GM18511 (cell line): ENCODE data around the gene RASGEF1B.

ENCODE experiments used
- ATAC-seq: cut with Tn5 transposase; IDR thresholded peaks from one replicate; pipeline ENCODE4 v1.9.1; 2021; ENCODE audit warnings: mild to moderate bottlenecking, moderate library complexity; ENCODE audit not compliant: unreplicated experiment

Gene RASGEF1B

DNA sequence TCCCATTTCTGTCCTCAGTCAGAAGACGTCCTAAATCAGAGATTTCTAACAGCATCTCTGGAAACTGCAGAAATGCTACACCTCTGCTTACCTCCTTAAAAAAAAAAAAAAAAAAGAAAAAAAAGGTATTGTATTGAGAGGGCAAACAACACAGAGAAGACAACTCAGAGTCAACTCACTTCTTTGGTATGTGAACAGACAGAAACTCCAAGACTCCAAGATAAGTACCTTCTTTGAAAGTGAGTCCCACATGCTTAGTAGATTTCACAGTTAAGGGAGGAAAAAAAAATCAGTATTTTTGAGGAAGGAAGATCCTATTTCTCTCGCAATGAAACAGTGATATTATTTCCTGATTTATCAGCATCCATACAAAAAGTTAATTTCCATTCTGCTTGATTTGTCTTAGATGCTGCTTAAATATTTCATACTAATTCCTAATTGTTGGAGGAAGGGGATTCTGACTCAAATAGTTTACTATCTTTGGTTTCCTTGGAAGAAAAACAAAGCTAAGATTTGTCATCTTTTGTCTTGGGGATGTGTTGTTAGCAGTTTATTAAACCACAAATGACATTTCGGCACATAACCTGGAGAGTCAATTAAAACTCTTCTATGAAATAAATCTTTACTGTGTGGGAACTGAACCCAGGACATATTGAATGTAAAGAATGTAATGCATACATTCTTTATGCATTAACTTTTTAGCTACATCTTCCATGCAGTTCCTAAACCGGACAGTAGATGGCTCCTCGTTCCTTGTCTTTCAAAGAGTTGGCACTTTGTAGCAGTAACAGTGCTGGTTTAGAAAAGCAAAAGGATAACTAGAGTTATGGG lies 4.7 kb downstream of the RASGEF1B start:
- ATAC-seq: no peak

DNA sequence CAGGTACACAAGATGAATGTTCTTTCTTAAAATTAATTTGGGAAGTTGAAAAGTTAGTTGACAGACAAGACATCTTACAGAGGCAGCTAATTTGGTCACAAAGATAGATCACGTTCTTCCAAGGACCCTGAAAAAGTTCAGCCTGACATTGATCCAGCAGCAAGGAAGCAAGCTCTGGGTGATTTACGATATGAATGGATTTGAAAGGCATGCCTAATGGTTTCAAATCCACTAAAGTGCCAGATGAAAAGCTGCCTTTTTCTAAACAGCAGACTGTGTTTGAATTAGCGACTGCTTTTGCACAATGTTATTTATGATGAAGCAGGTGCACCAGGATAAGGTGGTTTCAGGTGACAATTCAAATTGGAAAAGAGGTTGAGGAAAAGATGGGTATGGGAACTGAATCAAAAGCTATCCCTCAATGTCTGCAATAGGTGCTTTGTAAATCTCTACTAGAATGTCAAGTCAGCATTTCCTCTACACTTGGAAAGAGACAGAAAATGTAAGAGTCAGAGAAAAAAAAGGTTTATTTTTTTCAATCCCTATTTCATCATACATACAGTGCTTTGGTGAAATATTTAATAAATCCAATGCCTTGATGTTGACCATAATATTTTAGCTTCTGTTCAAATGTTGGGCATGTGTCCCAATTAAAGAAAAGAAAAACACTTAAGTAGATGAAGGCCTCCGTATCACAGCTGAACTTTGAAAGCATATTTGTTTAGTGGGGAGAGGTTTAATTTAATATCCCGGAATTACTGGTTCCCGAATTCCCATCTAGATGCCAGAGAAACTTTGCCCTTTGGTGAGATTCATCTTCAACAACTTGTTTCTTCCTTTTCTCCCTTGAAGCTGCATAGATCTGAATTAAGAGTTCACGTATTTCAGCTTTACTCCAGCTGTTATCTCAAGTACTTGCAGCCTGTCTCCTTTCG lies 6.0 kb downstream of the RASGEF1B start:
- no peak for ATAC-seq

DNA sequence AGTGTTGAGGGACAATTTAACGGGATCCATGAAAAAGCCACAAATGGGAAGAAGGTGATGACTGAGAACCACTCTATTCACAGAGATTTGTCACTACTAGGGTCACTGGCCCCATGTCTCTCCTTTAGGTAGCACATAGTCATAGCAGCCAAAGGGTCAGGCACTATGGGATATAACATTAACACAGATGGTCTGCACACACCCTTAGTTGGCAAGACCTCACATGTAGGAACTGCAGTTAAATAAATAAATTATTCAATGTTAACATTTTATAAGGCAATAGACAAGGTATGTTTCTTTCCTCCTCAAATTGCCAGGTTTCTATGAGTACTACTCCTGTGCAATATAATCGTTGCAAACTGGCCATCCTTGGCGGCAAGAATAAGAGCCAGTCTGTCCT lies 10.9 kb downstream of the RASGEF1B start:
- ATAC-seq: no peak

DNA sequence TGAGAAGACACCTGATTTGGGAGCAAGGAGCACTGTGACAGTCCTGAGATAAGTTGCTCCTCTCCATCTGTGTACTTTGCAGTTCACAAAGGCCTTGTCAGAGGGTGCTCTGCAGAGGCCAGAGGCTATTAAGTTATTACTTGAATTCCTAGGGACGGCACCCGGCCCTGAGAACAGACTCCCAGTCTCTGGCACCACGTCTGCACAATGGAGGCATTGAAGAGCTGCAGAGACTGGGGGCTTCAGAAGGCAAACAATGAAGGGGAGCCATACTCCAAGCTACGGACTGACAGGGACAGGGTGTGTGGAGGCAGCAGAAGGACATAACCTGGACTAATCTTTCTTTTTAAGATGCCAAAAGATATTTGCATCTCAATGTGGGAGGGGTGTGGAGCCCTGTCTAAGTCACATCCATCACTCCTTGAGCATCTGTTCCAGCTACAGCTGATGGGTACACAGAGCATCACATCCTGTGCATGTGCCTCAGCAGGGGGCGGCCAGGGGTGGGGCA lies 11.5 kb downstream of the RASGEF1B start:
- ATAC-seq: no peak

DNA sequence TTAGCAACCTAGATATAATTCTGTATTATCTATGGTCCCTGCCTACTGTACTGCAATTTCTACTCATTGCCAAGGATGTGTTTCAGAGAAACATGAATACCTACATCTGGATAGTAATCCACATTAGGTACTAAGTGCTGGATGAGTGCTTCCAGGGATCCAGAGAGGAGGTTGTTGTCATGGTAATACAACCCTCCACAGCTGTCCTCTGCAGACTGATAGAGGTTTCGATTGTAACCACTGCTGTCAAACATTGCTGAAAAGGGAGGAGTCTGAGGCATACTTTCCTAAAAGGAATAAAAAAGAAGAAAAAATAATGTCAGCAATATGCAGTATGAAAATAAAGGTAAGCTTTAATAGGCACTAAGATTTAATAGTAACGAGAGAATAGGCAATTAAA lies 12.5 kb downstream of the RASGEF1B start:
- ATAC-seq: peak; percentile 54

DNA sequence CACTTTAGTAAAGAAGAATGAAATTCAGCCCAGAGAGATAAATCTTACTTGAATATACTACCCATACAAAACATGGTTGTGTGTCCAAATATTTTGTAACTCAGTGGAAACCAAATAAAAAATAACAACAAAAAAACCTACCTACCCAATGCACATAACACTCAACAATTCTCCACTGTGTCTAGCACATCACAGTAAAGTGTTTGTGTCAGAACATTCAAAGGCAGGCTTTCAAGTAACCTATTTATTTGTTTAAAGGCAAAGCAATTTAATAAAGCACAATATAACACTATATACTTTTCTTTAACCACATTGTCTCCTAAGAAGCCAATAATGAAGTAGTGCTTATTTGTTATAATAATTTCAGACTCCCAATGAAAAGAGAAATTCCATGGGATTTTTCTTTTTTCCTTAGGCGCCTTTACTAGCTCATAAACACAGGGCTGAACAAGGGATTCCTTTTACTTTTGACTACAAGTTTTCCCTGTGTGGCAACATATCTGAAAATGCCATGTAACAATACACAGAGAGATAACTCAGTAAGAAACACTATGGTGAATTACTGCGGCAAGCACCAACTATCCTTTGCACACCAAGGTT lies 13.7 kb downstream of the RASGEF1B start:
- ATAC-seq: no peak

DNA sequence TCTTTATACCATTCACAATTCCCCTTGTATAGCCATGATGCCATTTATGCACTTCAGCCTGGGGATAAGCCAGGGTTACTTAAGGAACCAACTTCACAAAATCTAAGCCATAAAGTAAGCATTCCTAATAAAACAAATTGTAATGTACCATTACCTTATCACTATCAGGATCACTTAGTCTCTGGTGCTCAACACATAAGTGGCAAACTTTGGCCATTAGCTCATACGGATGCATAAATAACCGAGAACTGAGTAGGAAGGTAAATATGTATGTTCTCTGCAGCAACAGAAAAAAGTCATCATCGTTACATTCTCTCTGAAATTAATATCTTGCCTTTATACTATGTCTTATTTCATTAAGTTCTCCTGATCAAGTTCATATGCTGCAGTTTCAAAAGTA lies 14.4 kb downstream of the RASGEF1B start:
- ATAC-seq: no peak

DNA sequence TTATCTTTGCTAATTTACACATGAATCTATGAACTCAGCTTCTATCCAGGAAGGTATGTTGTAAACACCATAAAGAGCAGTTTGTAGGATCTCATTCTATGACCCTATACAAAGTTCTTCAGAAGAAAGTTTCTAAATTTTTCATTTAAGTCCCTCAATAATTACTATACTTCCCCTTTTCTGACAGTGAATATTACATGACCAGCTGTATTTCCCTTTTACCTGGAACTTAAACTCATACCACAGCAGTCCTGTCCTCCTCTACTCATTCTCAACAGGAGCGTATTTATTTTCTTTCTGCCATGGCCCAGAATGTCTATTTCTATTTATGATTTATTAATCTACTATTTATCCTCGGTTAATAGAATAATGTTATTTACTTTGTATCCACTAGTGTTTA lies 15.8 kb downstream of the RASGEF1B start:
- no peak for ATAC-seq

DNA sequence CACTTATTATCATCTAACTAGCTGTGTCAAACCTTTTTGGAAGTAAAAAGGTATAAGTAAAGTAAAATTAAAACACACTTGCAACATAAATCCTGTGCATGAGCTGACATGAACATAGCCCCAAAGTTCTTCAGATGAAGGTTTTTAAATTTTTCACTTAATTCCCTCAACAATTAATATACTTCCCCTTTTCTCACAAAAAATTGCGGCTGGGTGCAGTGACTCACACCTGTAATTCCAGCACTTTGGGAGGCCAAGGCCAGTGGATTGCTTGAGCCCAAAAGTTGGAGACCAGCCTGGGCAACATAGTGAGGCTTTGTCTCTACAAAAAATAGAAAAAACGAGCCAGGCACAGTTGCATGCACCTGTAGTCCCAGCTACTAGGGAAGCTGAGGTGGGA lies 16.8 kb downstream of the RASGEF1B start:
- ATAC-seq: no peak

DNA sequence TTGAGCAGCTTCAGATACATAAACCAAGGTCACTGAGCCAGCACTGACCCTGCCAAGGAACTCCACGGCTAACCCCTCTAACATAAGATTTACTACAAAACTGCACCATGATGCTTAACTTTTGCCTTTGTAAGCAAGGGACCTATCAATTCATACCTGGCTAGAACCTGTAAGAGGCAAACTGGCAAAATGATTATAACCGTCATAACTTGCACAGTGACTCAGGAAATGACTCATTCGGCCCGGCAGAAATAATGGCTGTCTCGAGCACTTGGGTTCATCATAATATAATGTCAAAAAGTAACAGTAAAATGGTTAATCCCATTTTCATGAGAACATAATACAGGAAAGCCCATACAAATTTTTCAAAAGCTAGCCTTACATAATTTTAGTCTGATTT lies 17.2 kb downstream of the RASGEF1B start:
- no peak for ATAC-seq

DNA sequence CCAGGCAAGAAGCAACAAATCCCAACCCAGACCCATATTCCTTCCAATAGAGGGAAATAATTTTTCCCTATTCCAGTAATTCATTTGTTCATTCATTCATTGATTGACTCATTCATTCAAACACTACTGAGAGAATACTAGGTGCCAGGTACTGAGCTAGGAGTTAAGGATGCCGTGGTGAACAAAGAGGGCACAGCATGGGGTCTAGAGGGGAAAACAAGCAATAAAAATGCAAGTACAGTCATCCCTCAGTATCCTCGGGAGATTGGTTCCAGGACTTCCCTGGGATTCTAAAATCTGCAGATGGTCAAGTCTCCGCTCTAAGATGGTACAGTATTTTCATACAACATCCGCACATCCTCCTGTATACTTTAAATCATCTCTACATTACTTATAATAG lies 18.7 kb downstream of the RASGEF1B start:
- ATAC-seq: no peak

DNA sequence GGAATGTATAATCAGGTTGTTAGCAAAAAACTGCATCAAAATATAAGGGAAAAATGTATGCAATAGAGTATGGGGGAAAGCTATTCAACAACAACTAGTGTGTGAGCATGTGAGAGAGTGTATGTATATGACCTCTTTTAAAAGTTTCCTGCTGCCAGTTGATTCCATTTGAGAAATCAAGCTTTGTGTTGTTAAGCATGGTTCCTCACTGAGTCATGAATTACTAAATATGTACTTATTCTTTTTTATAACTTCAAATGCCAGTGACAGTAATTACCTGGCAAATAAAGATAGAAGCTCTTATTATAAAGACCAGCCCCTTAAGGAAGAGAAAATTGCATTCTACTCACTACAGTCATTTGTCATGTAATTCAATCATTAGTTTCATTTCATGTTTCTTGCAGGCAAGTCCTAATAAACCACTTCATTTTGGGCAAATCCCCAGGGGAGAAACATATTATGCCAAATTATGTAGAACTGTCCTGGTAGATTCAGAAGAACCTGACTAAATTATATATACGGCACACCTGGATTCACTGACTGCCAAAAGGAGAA lies 19.2 kb downstream of the RASGEF1B start:
- no peak for ATAC-seq

DNA sequence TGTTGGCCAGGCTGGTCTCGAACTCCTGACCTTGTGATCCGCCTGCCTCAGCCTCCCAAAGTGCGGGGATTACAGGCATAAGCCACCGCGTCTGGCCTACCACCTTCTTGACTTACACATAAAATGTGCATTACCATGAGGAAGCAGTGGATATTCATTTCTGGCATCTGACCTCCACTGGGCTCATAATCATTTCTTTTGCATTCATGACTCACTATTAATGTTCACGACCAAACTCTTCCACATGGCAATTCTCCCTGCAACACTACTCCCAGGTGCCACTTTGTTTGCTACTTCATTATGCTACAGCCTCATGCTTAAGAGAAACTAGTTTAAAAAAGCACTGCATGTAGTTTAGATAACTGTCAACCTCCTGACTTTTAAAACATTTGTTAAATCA lies 22.7 kb downstream of the RASGEF1B start:
- ATAC-seq: no peak

DNA sequence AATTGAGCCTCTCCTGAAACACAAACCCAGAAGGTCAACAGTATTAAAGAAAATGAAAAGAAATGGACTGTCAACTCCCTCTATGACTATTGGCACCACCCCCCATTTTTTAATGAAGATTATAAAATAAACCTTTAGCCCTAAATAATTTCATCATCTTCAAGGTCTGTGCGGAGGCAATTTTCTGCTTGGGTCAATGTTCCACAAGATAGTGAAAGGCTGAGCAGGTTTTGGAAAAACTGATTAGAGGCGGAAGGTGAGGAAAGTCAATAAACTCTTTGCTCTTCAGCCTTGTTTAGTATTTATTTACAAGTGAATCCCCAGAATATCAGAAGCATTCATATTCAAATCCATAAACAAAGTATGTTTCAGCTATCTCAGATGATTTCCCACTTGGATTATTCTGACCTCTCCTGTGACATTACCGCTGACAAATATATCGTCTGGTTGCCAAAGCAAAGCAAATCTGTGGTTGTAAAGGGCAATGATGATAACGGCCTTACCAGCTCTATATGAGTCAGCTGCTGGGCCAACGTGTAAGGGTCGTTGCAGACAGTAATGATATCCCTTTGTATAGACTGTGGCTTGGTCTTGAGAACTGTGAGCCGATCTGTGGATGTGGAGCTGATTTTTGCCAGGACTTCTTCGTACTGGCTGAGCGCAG lies 24.0 kb downstream of the RASGEF1B start:
- no peak for ATAC-seq

DNA sequence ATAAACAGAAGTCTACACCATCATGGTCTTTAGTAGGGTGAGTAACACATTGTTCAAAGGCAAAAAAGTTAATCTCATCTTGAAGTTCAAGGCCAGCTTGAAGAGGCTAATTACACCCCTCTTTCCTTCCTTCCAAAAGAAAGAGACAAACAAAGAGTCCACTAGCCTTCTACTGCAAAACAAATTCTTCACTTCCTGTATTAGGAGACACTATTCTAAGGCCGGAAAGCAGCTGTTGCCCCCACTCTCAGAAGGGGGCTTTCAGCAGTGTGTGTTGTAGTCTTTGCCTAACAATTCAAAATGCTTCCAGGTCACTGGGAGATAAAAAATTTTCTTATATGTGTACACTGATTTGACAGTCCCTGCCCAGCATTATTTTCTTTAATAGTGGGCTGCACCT lies 25.1 kb downstream of the RASGEF1B start:
- no peak for ATAC-seq

DNA sequence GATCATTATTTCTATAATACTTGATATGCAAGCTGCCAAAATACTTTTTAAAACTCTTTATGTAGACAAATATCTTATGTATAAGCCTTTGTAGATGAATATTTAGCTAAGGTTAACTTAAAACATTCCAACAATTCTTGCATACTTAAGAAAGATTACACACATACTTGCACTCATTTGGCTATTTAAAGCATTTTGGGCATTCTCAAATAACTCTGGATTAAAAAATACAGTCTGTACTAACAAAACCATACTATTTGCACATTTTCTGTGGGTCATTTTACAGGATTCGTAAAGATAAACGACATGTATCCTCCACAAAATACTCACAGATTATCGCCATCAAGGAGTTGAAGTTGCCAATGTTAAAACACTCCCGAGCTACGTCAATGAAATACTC lies 26.5 kb downstream of the RASGEF1B start:
- no peak for ATAC-seq

DNA sequence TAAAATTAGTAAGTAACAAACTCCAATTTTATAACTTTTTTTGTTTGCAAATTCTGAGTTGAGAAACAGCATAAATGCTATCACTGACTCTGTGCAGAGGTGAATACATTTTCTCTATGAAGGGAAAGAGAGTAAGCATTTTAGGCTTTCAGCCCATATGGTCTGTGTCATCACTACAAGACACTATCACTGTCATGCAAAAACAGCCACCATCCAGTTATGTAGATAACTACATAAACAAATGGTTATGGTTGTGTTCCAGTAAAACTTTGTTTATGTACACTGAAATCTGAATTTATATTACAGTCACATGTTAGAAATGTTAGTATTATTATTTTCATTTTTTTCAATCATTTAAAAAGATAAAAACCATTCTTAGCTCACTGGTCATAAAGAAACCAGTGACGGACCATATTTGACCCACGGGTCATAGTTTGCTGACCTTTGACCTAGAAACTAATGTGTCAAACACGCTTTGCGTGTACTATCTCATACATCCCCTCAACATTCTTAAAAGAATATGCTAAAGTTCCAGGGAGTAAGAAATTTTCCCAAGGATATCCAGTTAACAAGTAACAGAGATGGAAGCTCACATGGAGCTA lies 29.1 kb downstream of the RASGEF1B start:
- no peak for ATAC-seq

DNA sequence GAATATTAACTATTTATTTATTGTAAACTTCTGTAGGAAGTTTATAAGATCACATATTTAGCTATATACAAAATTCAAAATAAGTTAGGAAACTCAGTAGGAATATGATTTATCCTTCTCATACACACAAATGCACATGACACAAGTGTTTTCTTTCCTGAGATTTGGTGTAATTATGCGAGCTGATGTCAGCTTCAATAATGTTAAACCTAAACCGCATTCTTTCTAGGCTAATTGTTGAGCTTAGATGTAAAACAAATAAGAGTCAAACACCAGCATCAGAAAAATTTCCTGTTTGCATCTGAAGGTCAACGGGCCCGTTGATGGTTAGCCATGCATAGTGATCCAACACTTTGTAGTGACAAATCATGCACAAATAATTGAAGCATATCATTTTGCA lies 30.8 kb downstream of the RASGEF1B start:
- ATAC-seq: no peak

DNA sequence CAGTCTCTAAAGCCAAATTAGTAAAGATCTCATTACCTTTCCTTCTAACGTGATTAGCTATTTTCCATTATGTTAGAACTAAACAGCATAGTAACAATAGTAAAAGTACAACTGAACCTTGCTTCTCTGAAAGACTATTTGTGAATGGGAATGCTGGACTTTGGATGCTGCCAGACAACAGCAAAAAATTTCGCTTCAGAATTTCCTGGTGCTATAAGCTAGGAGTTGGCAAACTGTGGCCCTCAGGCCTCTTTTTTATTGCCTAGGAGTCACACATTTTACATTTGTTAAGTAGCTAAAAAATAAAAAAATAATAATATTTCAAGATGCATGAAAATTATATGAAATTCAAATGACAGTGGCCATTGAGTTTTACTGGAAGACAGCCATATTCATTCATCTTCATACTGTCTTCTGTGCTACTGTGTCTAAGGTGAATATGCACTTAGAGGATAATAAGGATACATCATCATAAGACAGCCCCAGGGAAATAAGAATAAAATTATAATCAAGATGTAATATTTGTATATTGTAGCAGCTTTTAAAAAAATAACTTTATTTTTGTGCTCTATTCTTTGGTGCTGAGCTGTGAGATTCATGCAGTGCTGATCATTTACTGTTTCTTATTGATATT lies 34.6 kb downstream of the RASGEF1B start:
- no peak for ATAC-seq

DNA sequence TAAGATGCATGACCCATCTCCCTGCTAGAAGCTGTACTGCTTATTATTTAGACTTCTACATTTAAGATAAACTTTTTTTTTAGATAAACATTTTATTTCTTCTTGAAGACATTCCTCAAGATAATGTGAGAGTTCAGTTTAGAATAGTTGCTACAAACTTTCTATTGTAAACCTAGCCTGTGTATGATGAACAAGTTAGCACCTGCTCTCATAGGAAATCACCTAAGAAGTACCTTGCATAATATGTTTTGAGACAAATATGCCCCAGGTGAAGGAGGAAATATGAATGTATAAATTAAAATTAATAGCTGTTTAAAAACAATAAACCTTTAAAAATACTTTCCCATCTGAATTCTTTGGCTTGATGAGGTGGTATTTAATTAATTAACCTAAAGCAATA lies 35.6 kb downstream of the RASGEF1B start:
- no peak for ATAC-seq
